Sigmoid colon (tissue), 7 donors: Measurements from ENCODE around the gene PACRG. TPM values are rescaled to one million over a fixed set of nuclear protein-coding genes. Genes with fewer than 3 reads are reported as not detected.

Source experiments
- DNase-seq: peaks from one replicate; pipeline ENCODE4 v3.0.0-alpha.2; 2019
- H3K27ac ChIP-seq, 4 donors: fragments of 200-600 bp; sonication (generic); one replicate each; pipeline ENCODE4 v1.5.1; 2016 to 2019; ENCODE audit warnings: mild to moderate bottlenecking in 1 of 4
- H3K27me3 ChIP-seq, 3 donors: fragments of 200-600 bp; sonication (generic); one replicate each; pipeline ENCODE4 v1.5.1; 2019; ENCODE audit warnings: mild to moderate bottlenecking in 1 of 3
- H3K36me3 ChIP-seq, 4 donors: fragments of 200-600 bp; sonication (generic); one replicate each; pipeline ENCODE4 v1.5.1; 2016 to 2019
- H3K4me1 ChIP-seq, 4 donors: fragments of 200-600 bp; sonication (generic); one replicate each; pipeline ENCODE4 v1.5.1; 2017 to 2019
- H3K4me3 ChIP-seq, 4 donors: fragments of 200-600 bp; sonication (generic); one replicate each; pipeline ENCODE4 v1.5.1; 2017 to 2019; ENCODE audit warnings: mild to moderate bottlenecking in 2 of 4, moderate library complexity in 1 of 4
- H3K9me3 ChIP-seq, 4 donors: fragments of 200-600 bp in 3 of 4; sonication (generic) in 3 of 4; one replicate each; pipeline versions ENCODE4 v1.5.1 to v1.6.1; 2013 to 2019
- EP300 ChIP-seq, 4 donors: sonication (generic); formaldehyde crosslinking; IDR thresholded peaks; one replicate each; pipeline ENCODE4 v1.6.1; 2017; ENCODE audit warnings: antibody characterized with exemption in 4 of 4
- POLR2A ChIP-seq, 2 donors: fragments of 450-650 bp; IDR thresholded peaks; one replicate each; pipeline ENCODE4 v1.6.1; 2016; ENCODE audit warnings: antibody characterized with exemption in 2 of 2, mild to moderate bottlenecking in 2 of 2, moderate library complexity in 2 of 2
- POLR2AphosphoS5 ChIP-seq, 4 donors: sonication (generic); formaldehyde crosslinking; IDR thresholded peaks; one replicate each; pipeline ENCODE4 v1.6.1; 2017; ENCODE audit warnings: antibody characterized with exemption in 4 of 4
- WGBS, 2 donors: extraction: QIAGEN DNeasy Blood & Tissue Kit; methylation state at CpG; one replicate each; pipeline ENCODE4 v1.1.7; 2013; 5-methylcytosine and 5-hydroxymethylcytosine counted together
- intact Hi-C: fragments of 100-400 bp; cut with DNase I; formaldehyde crosslinking; loops from one replicate; pipeline ENCODE4 v1.15.1; 2023
- polyA plus RNA-seq, 3 donors: library from polyadenylated mRNA; stranded (reverse); fragments of 200-250 nt; gene quantifications; one replicate each; pipeline ENCODE4 v1.2.3, GENCODE V29; 2013
- total RNA-seq, 4 donors: library from RNA; depleted of rRNA; stranded (reverse); fragments of >200 nt; gene quantifications; one replicate each; pipeline ENCODE4 v1.1.0, GENCODE V29; 2016
- TF ChIP-seq, protein P1 (sequence below), 4 experiments: fragments of 450-650 bp in 3 of 4; fragments of 200-600 bp in 1 of 4; IDR thresholded peaks; one replicate each; pipeline ENCODE4 v1.5.1; 2016 to 2019; ENCODE audit warnings: antibody characterized with exemption in 4 of 4, mild to moderate bottlenecking in 3 of 4, moderate library complexity in 2 of 4
- donor health status: healthy with polysubstance abuse.
- donor health status: Bipolar disorder and iron deficiency.
- donor health status: healthy.

Gene PACRG
- total and polyA plus RNA-seq, 7 donors: 0.12 to 6.9 (median 0.95) TPM; not detected in 2

DNA sequence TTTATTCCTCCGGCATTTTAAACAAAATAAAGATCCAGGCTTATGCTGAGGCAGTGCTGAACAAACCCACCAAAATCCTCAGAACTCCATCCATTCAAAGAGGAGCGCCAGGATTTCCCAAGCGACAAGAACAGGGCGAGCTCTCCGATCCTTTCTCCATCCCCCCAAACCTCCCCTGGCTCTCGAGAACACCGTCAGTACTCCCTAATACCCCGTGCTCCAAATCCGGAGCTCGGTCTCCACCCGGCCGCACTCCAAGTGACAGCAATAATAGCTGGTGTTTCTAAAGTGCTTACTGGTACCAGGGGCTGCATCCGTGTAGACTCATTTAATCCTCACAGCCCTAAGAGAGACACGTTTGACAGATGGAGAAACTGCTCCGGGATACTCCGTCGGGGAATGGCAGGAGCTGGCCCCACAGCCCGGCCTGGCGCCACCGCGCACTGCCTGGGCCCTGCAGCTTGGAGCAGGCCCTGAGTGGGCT, 409.7 kb downstream of the PACRG start:
- Histone ChIP-seq H3K9me3 (no peaks in the 10 kb centered on the region), H3K36me3 (no peaks in the 10 kb centered on the region), H3K4me3 (no peak overlapping the region), H3K27ac (no peak overlapping the region), H3K27me3 (no peaks in the 10 kb centered on the region), H3K4me1 (no peaks in the 10 kb centered on the region)
- TF ChIP-seq, protein P1, sequence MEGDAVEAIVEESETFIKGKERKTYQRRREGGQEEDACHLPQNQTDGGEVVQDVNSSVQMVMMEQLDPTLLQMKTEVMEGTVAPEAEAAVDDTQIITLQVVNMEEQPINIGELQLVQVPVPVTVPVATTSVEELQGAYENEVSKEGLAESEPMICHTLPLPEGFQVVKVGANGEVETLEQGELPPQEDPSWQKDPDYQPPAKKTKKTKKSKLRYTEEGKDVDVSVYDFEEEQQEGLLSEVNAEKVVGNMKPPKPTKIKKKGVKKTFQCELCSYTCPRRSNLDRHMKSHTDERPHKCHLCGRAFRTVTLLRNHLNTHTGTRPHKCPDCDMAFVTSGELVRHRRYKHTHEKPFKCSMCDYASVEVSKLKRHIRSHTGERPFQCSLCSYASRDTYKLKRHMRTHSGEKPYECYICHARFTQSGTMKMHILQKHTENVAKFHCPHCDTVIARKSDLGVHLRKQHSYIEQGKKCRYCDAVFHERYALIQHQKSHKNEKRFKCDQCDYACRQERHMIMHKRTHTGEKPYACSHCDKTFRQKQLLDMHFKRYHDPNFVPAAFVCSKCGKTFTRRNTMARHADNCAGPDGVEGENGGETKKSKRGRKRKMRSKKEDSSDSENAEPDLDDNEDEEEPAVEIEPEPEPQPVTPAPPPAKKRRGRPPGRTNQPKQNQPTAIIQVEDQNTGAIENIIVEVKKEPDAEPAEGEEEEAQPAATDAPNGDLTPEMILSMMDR (IDR thresholded peaks at IDR 0.05): no peak
- TF ChIP-seq EP300 (IDR thresholded peaks at IDR 0.05) (no peak), POLR2A (IDR thresholded peaks at IDR 0.05) (no peak), POLR2AphosphoS5 (IDR thresholded peaks at IDR 0.05) (no peak)
- DNase-seq: no peak
- intact Hi-C loops: no loop called here
- 90 to 94% methylated on average over 21 of the region's 21 CpGs for WGBS, 2 donors

DNA sequence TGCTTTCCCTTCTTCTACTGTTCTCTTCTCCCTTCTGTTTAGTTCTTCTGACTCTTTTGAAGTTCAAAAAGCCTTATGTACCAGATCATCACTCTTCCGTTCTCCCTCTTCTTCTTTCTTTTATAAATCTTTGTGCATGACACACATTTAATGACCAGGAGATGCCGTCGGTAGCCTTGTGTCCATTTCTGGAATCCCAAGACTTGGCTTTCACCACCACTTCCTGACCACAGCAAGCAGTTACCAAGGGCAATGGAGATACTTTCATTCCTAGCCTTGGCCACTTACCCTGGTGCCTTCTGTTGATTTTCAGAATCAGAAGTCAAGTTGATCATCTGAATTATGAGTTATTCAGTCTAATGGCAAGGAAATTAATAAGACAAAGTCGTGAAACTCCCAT, 418.3 kb downstream of the PACRG start:
- H3K9me3 ChIP-seq: no peaks in the 10 kb centered on the region
- H3K27me3 ChIP-seq: no peaks in the 10 kb centered on the region
- no peak for TF ChIP-seq EP300 (IDR thresholded peaks at IDR 0.05)
- no peak for TF ChIP-seq POLR2AphosphoS5 (IDR thresholded peaks at IDR 0.05)
- H3K4me1 ChIP-seq: no peaks in the 10 kb centered on the region
- no peak overlapping the region for H3K27ac ChIP-seq
- intact Hi-C loops: no loop called here
- no peak for DNase-seq
- H3K4me3 ChIP-seq: no peak overlapping the region
- WGBS, 2 donors: 64 to 77% methylated on average over 4 of the region's 4 CpGs
- H3K36me3 ChIP-seq: no peaks in the 10 kb centered on the region

DNA sequence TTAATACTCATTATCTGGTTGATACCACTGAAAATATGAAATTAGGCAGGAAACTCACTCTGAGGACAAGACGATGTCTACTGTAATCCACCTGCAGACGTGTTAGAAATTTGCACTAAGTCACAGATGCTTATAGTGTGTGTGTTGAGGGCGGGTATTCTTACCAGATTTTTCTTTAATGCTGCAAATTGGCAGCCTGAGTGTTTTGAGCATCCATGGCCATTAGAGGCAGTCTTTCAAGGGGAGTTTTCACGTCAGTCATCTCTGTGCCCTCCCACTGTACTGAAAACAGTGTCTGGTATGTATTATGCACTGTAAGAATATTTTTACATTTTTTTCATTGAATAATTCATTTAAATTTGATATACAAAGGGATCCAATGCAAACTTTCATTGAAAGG, 420.2 kb downstream of the PACRG start:
- H3K36me3 ChIP-seq: no peaks in the 10 kb centered on the region
- WGBS, 2 donors: 63 to 75% methylated on average over 4 of the region's 4 CpGs
- no peak overlapping the region for H3K4me3 ChIP-seq
- DNase-seq: no peak
- H3K4me1 ChIP-seq: no peaks in the 10 kb centered on the region
- no peak overlapping the region for H3K27ac ChIP-seq
- intact Hi-C loops: no loop called here
- no peaks in the 10 kb centered on the region for H3K9me3 ChIP-seq
- TF ChIP-seq, protein P1 (IDR thresholded peaks at IDR 0.05): no peak
- no peak for TF ChIP-seq POLR2A (IDR thresholded peaks at IDR 0.05)
- TF ChIP-seq EP300 (IDR thresholded peaks at IDR 0.05): no peak
- TF ChIP-seq POLR2AphosphoS5 (IDR thresholded peaks at IDR 0.05): no peak
- no peaks in the 10 kb centered on the region for H3K27me3 ChIP-seq

DNA sequence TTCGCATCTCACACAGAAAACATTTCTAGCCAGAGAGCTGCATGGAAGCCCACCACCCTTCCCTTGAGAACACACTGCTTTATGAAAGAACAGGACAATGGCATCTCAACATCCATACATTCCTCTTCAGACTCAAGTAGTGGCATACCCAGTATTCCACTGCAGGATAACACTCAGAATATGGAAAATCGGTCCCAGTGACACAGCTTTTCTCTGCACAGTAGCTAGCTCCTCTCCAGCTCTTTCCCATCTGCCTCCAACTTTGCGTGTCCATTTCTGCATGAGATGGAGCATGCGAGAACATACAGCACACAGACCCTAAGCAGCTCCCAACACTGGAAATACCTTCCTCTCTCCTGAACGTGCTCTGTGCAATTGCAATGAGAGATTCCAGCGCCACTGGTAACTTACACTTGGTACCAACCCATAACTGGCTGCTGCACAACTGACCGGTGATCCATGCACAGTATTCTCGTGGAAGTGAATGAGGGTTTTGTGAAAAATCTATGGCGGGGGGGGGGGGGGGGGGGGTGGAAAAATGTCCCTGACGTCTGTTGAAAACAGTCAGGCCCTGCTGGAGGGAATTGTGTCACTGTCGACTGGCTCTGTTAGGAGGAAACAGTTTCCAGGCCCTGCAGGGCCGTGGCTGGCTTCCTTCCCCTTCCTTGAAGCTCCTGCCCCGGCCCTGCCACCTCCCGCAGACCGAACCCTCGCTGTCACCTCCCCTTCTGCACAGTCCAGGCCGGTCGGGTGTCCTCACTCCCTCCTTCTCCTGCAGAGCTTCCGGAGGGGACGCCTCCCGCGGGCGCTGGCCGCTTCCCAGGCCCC, 420.9 kb downstream of the PACRG start:
- peak overlapping the region in 2 of 4 donors; percentile 42 to 44 for H3K27ac ChIP-seq

DNA sequence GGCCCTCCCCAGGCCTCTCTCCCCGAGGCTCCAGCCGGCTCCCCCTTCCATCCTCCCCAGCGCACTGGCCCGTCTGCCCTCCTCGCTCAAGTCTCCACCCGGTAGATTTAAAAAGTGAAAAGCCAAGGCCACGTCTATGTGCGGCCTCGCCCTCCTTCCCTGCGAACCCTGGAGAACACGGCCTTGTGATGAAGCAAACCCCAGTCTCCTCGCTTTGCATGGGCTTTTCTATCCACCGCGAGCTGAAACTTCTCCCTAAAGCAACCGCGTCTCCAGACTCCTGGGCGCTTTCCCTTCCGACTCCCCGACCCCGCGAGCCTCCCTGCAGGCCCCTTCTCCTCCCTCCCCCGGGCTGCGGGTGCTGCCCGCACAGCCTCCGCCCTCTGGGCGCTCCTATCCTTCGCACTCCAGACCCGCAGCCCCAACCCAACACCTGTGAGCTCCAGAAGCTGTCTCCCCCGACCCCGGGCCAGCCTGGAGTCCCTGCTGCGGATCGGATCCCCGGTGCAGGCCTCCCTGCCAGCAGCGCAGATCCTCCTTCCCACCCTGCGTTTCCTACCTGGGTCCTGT, 421.6 kb downstream of the PACRG start:
- no peak for DNase-seq
- H3K4me1 ChIP-seq: no peaks in the 10 kb centered on the region
- intact Hi-C loops: no loop called here
- peak overlapping the region in 2 of 4 donors; percentile 42 to 44 for H3K27ac ChIP-seq
- peak overlapping the region in 1 of 4 donors; percentile 5 for H3K4me3 ChIP-seq
- no peaks in the 10 kb centered on the region for H3K9me3 ChIP-seq
- TF ChIP-seq EP300 (IDR thresholded peaks at IDR 0.05) (no peak), POLR2AphosphoS5 (IDR thresholded peaks at IDR 0.05) (no peak), POLR2A (IDR thresholded peaks at IDR 0.05) (no peak)
- TF ChIP-seq, protein P1 (IDR thresholded peaks at IDR 0.05): no peak
- 70 to 73% methylated on average over 35 of the region's 35 CpGs for WGBS, 2 donors
- H3K36me3 ChIP-seq: no peaks in the 10 kb centered on the region
- H3K27me3 ChIP-seq: no peaks in the 10 kb centered on the region

More for the DNA sequence above, 420.9 kb downstream of the PACRG start:
- WGBS, 2 donors: 64 to 71% methylated on average over 24 of the region's 24 CpGs
- intact Hi-C loops: no loop called here
- no peaks in the 10 kb centered on the region for H3K27me3 ChIP-seq
- no peaks in the 10 kb centered on the region for H3K9me3 ChIP-seq
- no peaks in the 10 kb centered on the region for H3K4me1 ChIP-seq
- TF ChIP-seq EP300 (IDR thresholded peaks at IDR 0.05) (no peak), POLR2AphosphoS5 (IDR thresholded peaks at IDR 0.05) (peak in 1 of 4 donors; percentile 27)
- peak; percentile 74 for DNase-seq
- H3K36me3 ChIP-seq: no peaks in the 10 kb centered on the region
- H3K4me3 ChIP-seq: peak overlapping the region in 2 of 4 donors; percentile 5
